ENCODE results near the gene NUP93.

DNA sequence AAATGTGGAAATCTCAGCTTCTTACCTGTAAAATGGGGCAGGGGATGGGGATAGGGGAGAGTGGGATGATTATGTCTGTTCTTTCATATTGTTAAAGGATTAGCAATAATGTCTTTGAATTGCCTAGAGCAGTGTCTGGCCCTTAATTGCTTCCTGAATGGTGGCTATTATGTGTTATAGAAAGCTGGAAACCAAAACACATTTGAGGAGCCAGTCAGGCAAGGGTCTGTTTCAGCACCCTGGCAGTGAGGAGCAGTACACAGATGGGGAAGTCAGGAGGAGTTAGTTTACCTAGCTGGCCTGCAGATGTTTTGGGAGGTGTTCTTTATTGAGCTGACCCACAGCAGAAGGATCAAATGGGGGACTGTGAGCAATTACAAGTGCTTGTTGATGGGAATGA lies 63.0 kb downstream of the NUP93 start:
- TF ChIP-seq ZNF274 (IDR thresholded peaks at IDR 0.05; ENCODE audit: low read depth, low read length) (no peak), YY1 (IDR thresholded peaks at IDR 0.05; ENCODE audit: insufficient read depth, insufficient read length) (no peak)
